A549 (cell line): ENCODE results near the gene TRIM26.

Experiments used
- CEBPB ChIP-seq, 2 experiments: fragments of >200 bp in 1 of 2; sonication (Bioruptor Twin) in 1 of 2; formaldehyde crosslinking in 1 of 2; IDR thresholded peaks; 2 replicates each; pipeline ENCODE4 v1.6.1; 2012 to 2016
- CTCF ChIP-seq: fragments of >200 bp; sonication (Bioruptor Twin); formaldehyde crosslinking; IDR thresholded peaks from 3 replicates; pipeline ENCODE4 v1.5.1; 2016
- FOSL2 ChIP-seq, 2 experiments: fragments of 450-650 bp in 1 of 2; fragments of >200 bp in 1 of 2; sonication (Bioruptor Twin) in 1 of 2; formaldehyde crosslinking; IDR thresholded peaks; 2 replicates each; pipeline versions ENCODE4 v1.5.0 to v1.6.1; 2016 to 2020; ENCODE audit warnings: mild to moderate bottlenecking in 1 of 2, moderate library complexity in 1 of 2
- JUN ChIP-seq, 2 experiments: fragments of >200 bp; sonication (Bioruptor Twin); formaldehyde crosslinking; IDR thresholded peaks; 2 replicates in 1 of 2; 3 replicates in 1 of 2; pipeline ENCODE4 v1.6.1; 2016 to 2017
- JUNB ChIP-seq: fragments of >200 bp; sonication (Bioruptor Twin); formaldehyde crosslinking; IDR thresholded peaks from 2 replicates; pipeline ENCODE4 v1.6.1; 2016
- KDM5A ChIP-seq: fragments of 200-600 bp; sonication (generic); IDR thresholded peaks from 2 replicates; pipeline ENCODE4 v1.6.1; 2016; ENCODE audit warnings: antibody characterized with exemption, mild to moderate bottlenecking
- MAFK ChIP-seq: fragments of 450-650 bp; IDR thresholded peaks from 2 replicates; pipeline ENCODE4 v1.6.1; 2014; ENCODE audit not compliant: partially characterized antibody
- MAX ChIP-seq: IDR thresholded peaks from 2 replicates; pipeline ENCODE4 v1.6.1; 2012
- NR3C1 ChIP-seq: fragments of >200 bp; sonication (Bioruptor Twin); formaldehyde crosslinking; IDR thresholded peaks from 3 replicates; pipeline ENCODE4 v1.6.1; 2017
- POLR2A ChIP-seq: IDR thresholded peaks from 2 replicates; pipeline ENCODE4 v1.6.1; 2012; ENCODE audit warnings: mild to moderate bottlenecking, low read length
- RAD21 ChIP-seq, 2 experiments: fragments of >200 bp in 1 of 2; sonication (Bioruptor Twin) in 1 of 2; formaldehyde crosslinking in 1 of 2; IDR thresholded peaks in 1 of 2; conservative IDR thresholded peaks in 1 of 2; 2 replicates in 1 of 2; 3 replicates in 1 of 2; pipeline ENCODE4 v1.6.1; 2012 to 2018; ENCODE audit warnings: inconsistent platforms in 1 of 2
- TP53 ChIP-seq: fragments of 250-450 bp; sonication (Bioruptor Pico); IDR thresholded peaks from 2 replicates; pipeline ENCODE4 v1.5.0; 2021; ENCODE audit warnings: mild to moderate bottlenecking, moderate library complexity
- USF2 ChIP-seq: fragments of 450-650 bp; IDR thresholded peaks from 2 replicates; pipeline ENCODE4 v1.6.1; 2014; ENCODE audit warnings: antibody characterized with exemption

GRCh38 chr6:30172681-30173080, 40.5 kb downstream of the TRIM26 start:
- TF ChIP-seq CTCF (no peak), FOSL2 (IDR thresholded peaks at IDR 0.05) (no peak), FOSL2 (CRISPR knock-in tag; IDR thresholded peaks at IDR 0.05) (no peak), CEBPB (IDR thresholded peaks at IDR 0.05) (no peak), RAD21 (conservative IDR thresholded peaks at IDR 0.05 in 1 of 2, IDR thresholded peaks at IDR 0.05 in 1 of 2) (no peak), MAX (no peak), NR3C1 (no peak), KDM5A (no peak), JUNB (no peak), MAFK (no peak), TP53 (CRISPR knock-in tag) (no peak), USF2 (no peak), POLR2A (no peak), JUN (IDR thresholded peaks at IDR 0.05) (no peak)
